HFF-Myc (cell line): ENCODE measurements around the gene CCDC43.

Experiments used
- DNase-seq: peaks from one replicate; pipeline ENCODE4 v3.0.0-alpha.2; 2011; ENCODE audit warnings: low read depth; ENCODE audit errors: extremely low read depth
- H3K4me3 ChIP-seq: replicated peaks from 2 replicates; pipeline ENCODE4 v1.5.1; 2011; ENCODE audit warnings: low read depth, mild to moderate bottlenecking, control low read depth, low read length
- CTCF ChIP-seq: IDR thresholded peaks from 2 replicates; pipeline ENCODE4 v1.5.1; 2012; ENCODE audit warnings: mild to moderate bottlenecking, low read depth, low read length, control low read depth; ENCODE audit errors: missing control alignments

Gene CCDC43

GRCh38 chr17:44653384-44653783 lies 36.2 kb downstream of the CCDC43 start:
- DNase-seq, result no peak
- TF ChIP-seq CTCF, result no peak
- no peak overlapping the region for H3K4me3 ChIP-seq

GRCh38 chr17:44652727-44653126 lies 36.8 kb downstream of the CCDC43 start:
- no peak overlapping the region for H3K4me3 ChIP-seq
- DNase-seq, result no peak
- no peak for TF ChIP-seq CTCF

GRCh38 chr17:44651228-44651627 lies 38.3 kb downstream of the CCDC43 start:
- no peak overlapping the region for H3K4me3 ChIP-seq
- DNase-seq, result no peak
- no peak for TF ChIP-seq CTCF

GRCh38 chr17:44648963-44649362 lies 40.6 kb downstream of the CCDC43 start:
- no peak overlapping the region for H3K4me3 ChIP-seq
- no peak for DNase-seq
- TF ChIP-seq CTCF, result no peak

- no peak for DNase-seq
- H3K4me3 ChIP-seq, result no peak overlapping the region
- TF ChIP-seq CTCF, result no peak
Observed at GRCh38 chr17:44647736-44648135, 41.8 kb downstream of the CCDC43 start.

GRCh38 chr17:44646280-44646679 lies 43.3 kb downstream of the CCDC43 start:
- TF ChIP-seq CTCF, result no peak
- DNase-seq, result no peak
- H3K4me3 ChIP-seq, result no peak overlapping the region

GRCh38 chr17:44645341-44645740 lies 44.2 kb downstream of the CCDC43 start:
- DNase-seq, result no peak
- TF ChIP-seq CTCF, result no peak
- H3K4me3 ChIP-seq, result no peak overlapping the region
